Measurements from ENCODE around the gene BLVRB. TPM values are rescaled to one million over a fixed set of nuclear protein-coding genes. Genes with fewer than 3 reads are reported as not detected.

BLVRB gene
- total and polyA plus RNA-seq, 7 donors = 74.1 to 204 (median 167) TPM

DNA sequence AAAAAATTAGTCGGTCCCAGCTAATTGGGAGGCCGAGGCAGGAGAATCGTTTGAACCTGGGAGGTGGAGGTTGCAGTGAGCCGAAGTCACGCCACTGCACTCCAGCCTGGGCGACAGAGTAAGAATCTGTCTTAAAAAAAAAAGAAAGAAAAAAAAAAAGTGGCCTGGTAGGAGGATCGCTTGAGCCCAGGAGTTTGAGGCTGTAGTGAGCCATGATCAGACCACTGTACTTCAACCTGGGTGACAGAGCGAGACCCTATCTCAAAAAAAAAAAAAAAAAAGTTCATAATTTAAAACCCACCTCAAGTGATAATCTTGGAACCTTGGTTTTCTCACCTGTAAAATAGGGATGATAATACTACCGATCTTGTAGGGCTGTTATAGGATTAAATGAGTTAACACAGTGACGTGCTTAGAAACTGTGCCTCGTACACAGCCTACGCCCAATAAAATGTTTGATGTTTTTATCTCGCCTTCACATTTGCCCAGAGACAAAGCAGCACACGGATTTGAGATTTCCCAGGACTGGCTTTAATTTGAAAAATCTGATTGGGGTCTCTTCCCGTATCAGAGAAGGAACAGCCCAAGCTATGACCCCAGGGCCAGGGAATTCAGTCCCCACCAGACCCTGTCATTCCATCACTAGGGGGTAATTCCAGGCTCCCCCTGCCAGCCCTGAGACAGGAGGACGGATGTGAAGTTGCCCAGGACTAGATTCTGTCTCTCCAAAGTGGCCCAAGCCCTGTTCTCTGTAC lies 43.4 kb downstream of the BLVRB start:
- ATAC-seq = no peak
- Histone ChIP-seq H3K4me1 (peaks cover 29% of the 10 kb centered on the region), H3K36me3 (ENCODE audit: insufficient read depth in 1 of 2, low read depth in 1 of 2) (peaks cover 0 to 21% of the 10 kb centered on the region in 2 donors), H3K9me3 (no peaks in the 10 kb centered on the region), H3K27me3 (ENCODE audit: insufficient read depth in 3 of 3, low read length in 2 of 3) (no peaks in the 10 kb centered on the region), H3K27ac (peak overlapping the region; percentile 99), H3K4me3 (peak overlapping the region; percentile 88)
- TF ChIP-seq, protein P1, sequence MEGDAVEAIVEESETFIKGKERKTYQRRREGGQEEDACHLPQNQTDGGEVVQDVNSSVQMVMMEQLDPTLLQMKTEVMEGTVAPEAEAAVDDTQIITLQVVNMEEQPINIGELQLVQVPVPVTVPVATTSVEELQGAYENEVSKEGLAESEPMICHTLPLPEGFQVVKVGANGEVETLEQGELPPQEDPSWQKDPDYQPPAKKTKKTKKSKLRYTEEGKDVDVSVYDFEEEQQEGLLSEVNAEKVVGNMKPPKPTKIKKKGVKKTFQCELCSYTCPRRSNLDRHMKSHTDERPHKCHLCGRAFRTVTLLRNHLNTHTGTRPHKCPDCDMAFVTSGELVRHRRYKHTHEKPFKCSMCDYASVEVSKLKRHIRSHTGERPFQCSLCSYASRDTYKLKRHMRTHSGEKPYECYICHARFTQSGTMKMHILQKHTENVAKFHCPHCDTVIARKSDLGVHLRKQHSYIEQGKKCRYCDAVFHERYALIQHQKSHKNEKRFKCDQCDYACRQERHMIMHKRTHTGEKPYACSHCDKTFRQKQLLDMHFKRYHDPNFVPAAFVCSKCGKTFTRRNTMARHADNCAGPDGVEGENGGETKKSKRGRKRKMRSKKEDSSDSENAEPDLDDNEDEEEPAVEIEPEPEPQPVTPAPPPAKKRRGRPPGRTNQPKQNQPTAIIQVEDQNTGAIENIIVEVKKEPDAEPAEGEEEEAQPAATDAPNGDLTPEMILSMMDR (IDR thresholded peaks at IDR 0.05) = no peak
- intact Hi-C loops (cut with DNase I) = loop anchor here (2.0 kb wide), 2 partner anchors 21 to 43 kb away; partner anchors contain the start of gene BLVRB (in 1 of the 2)
- 63 to 72% (median 66%) methylated on average over 16 of the region's 16 CpGs for WGBS, 3 donors
- no peak for DNase-seq

DNA sequence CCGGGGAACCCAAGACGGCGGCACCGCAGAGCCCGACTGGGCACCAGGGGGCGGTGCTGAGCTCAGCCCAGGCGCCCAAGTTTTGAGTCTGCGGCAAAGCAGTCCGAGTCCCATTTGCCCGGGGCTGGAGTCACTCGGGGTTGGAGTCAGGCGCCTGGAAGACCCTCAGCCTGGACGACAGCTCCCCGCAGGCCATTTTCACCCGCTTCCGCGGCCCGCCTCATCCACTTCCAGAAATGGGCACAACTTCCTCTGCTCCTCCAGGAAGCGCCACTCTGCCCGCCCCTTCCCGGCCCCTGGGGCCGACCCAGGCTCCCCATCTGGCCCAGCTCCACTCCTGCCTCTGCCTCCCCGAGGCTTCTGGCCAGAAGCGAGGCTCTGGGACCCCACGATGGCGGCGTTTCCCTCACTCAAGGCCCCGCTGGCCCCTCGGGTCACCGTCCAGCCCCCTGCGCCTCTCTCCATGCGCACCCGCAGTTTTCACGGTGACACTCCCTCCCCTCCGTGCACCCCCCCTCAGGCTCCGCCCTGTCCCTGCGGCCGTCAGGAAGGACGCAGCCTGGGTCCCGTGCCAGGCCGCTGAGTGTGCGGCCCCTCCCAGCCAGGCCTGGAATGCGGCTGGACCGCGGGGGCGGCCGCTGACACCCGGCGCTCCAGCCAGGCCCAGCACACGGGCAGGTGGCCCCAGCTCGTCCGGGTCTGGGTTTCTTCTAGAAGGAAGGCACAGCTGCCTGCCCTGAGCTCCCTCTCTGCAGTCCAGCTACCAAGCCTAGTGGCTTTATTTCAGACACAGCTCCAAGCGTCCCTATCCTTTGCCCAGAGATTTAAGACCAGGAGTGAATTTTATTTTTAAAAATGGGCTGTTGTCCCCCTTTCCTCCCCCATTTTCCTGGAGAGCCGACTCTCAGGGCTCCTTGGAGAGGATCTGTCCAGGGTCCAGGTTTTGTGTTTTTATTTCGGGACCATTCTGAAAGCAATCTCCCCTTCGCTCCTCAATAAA lies 44.5 kb downstream of the BLVRB start:
- peak overlapping the region; percentile 99 for H3K27ac ChIP-seq
- TF ChIP-seq, protein P1 (IDR thresholded peaks at IDR 0.05) = peak; percentile 93
- intact Hi-C loops (cut with DNase I) = loop anchor here (2.0 kb wide), 2 partner anchors 22 to 44 kb away; partner anchors contain the start of gene BLVRB (in 1 of the 2)
- H3K27me3 ChIP-seq (ENCODE audit: insufficient read depth in 3 of 3, low read length in 2 of 3) = no peaks in the 10 kb centered on the region
- peak; percentile 97 to 98 for DNase-seq
- H3K9me3 ChIP-seq = no peaks in the 10 kb centered on the region
- peaks cover 32% of the 10 kb centered on the region for H3K4me1 ChIP-seq
- H3K36me3 ChIP-seq (ENCODE audit: insufficient read depth in 1 of 2, low read depth in 1 of 2) = peaks cover 0 to 21% of the 10 kb centered on the region in 2 donors
- 1% methylated on average over 53 to 56 of the region's 56 CpGs for WGBS, 3 donors
- peak; percentile 82 to 86 (median 84) for ATAC-seq
- H3K4me3 ChIP-seq = peak overlapping the region; percentile 88

DNA sequence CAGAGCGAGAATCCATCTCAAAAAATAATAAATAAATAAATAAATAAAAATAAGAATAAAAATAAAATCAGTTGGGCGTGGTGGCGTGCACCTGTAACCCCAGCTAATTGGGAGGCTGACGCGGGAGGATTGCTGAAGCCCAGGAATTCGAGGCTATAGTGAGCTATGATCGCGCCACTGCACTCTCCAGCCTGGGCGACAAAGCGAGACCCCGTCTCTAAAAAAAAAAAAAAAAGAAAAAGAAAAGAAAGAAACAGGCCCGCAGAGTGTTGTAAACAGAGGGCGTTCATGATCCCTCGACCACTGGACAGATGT lies 45.1 kb downstream of the BLVRB start:
- Histone ChIP-seq H3K9me3 (no peaks in the 10 kb centered on the region), H3K36me3 (ENCODE audit: insufficient read depth in 1 of 2, low read depth in 1 of 2) (peaks cover 0 to 21% of the 10 kb centered on the region in 2 donors), H3K4me1 (peaks cover 32% of the 10 kb centered on the region), H3K27ac (peak overlapping the region; percentile 99), H3K4me3 (peak overlapping the region; percentile 88), H3K27me3 (ENCODE audit: insufficient read depth in 3 of 3, low read length in 2 of 3) (no peaks in the 10 kb centered on the region)
- DNase-seq = no peak
- 55 to 61% (median 59%) methylated on average over 14 of the region's 14 CpGs for WGBS, 3 donors
- ATAC-seq = no peak
- TF ChIP-seq, protein P1 (IDR thresholded peaks at IDR 0.05) = no peak
- intact Hi-C loops (cut with DNase I) = loop anchor here (2.0 kb wide), 2 partner anchors 22 to 44 kb away; partner anchors contain the start of gene BLVRB (in 1 of the 2)

DNA sequence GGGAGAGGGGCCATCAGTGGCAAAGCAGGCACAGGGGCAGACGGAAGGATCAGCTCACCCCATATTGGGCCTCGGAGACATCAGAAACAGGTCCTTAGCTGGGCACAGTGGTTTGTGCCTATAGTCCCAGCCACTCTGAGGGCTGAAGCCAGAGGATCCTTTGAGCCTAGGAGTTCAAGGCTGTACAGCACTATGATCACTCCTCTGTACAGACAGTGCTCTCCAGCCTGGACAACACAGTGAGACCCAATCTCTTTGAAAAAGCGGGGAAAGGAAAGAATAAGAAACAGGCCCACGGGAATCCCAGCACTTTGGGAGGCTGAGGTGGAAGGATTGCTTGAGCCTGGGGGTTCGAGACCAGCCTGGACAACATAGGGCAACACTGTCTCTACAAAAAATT lies 45.8 kb downstream of the BLVRB start:
- peaks cover 33% of the 10 kb centered on the region for H3K4me1 ChIP-seq
- TF ChIP-seq, protein P1 (IDR thresholded peaks at IDR 0.05) = no peak
- H3K9me3 ChIP-seq = no peaks in the 10 kb centered on the region
- H3K27me3 ChIP-seq (ENCODE audit: insufficient read depth in 3 of 3, low read length in 2 of 3) = no peaks in the 10 kb centered on the region
- H3K36me3 ChIP-seq (ENCODE audit: insufficient read depth in 1 of 2, low read depth in 1 of 2) = peaks cover 0 to 21% of the 10 kb centered on the region in 2 donors
- ATAC-seq (no peak), DNase-seq (no peak)
- intact Hi-C loops (cut with DNase I) = loop anchor here (2.0 kb wide), 2 partner anchors 23 to 45 kb away; partner anchors contain the start of gene BLVRB (in 1 of the 2)
- WGBS, 3 donors = 76 to 87% (median 87%) methylated on average over 5 of the region's 5 CpGs
- no peak overlapping the region for H3K4me3 ChIP-seq
- no peak overlapping the region for H3K27ac ChIP-seq

Measured in psoas muscle (tissue), 8 donors.